COLO829 (cell line): ENCODE data around the gene MDH1.

Source experiments
- DNase-seq: peaks from one replicate; pipeline ENCODE4 v3.0.0; 2012; ENCODE audit warnings: low spot score

The MDH1 gene

DNA sequence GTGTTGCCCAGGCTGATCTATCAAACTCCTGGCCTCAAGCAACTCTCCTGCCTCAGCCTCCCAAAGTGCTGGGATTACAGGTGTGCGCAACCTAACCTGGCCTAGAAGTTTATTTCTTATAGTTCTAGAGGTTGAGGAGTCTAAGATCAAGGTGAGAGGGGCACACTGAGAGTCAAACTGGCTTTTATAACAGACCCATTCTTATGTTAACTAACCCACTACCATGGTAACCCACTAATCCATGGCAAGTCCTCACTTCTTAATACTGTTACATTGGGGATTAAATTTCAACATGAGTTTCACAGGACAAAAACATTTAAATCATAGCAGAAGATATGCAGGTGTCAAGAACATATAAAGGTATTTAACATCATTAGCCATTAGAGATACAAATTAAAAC lies 50.6 kb downstream of the MDH1 start:
- DNase-seq, result no peak

DNA sequence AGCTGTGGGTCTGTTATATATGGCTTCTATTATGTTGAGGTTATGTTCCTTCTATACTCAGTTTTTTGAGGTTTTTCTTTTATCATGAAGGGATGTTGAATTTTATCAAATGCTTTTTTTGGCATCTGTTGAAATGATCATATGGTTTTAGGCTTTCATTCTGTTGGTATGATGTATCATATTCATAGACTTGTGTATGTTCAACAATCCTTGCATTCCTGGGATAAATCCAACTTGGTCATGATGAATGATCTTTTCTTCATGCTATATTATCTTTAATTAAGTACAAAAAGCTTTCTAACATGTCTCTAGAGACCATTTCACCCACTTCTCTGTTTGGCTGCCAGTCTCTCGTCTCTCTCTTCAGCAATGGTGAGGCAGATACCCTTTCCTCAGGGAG lies 54.2 kb downstream of the MDH1 start:
- no peak for DNase-seq

DNA sequence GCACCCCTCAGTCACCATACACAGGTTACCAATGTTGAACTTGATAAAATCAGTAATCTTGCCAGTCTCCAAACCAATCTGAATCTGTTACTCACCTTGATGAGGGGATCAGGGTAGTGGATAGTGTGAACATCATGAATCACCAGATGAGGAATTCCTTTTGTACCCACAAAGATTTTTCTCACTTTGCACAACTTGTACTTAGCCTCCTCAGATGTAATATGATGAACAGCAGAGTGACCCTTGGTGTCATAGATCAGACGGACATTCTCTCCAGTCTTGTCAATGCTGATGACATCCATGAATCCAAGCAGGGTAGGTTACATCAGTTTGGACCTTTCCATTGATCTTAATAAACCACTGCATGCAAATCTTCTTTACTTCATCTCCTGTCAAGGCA lies 54.7 kb downstream of the MDH1 start:
- DNase-seq, result no peak

DNA sequence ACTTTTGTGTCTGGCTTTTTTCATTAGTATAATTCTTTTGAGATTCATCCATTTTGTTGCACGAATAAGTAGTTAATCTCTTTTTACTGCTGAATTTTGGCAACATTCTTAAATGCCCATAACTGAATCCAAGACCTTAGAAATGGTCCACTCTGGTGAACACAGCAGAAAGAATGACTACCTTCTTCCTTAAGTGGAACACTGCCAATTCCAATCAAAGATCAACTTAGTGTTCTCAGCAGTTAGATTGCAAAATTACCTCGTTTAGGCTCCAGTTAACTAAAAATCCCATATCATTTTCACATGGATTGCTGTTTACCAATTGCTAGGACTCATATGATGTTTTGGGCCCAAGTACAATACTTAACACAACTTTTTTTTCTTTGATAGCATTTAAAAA lies 59.9 kb downstream of the MDH1 start:
- no peak for DNase-seq

DNA sequence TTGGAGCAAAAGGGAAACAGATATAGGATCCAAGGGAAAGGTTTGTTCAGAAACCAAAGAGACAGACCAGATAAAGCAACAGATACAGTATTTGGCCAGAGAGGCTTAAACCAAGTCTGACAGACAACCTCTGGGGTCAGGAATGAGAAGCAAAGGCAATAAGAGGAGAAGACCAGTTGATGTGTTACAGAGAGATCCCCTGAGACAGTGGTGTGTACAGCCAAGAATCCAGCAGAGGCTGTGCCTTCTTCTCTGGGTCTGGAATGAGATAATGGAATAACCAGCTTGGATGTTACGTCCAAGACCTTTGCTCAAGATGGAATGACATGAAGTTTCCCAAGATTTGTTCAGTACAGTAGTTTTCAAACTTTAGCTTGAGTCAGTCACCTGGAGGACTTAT lies 61.1 kb downstream of the MDH1 start:
- no peak for DNase-seq

DNA sequence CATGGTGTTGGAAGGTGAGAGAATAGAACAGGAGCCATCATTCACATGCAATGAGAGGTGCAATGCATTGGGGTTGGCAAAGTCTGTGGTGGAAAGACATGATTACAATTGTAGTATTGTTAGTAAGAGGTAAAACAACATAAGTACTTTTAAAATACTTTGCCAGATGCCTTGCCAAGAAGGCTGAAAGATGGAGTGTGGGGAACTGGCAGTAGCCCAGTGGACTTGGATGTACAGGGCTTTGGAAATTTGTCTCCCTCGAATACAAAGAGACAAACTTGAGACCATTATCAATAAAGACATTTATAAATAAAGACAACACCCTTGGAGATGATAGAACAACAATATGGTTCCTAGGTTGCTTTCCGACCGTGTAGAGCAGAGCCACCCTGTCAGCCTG lies 62.0 kb downstream of the MDH1 start:
- DNase-seq, result no peak

DNA sequence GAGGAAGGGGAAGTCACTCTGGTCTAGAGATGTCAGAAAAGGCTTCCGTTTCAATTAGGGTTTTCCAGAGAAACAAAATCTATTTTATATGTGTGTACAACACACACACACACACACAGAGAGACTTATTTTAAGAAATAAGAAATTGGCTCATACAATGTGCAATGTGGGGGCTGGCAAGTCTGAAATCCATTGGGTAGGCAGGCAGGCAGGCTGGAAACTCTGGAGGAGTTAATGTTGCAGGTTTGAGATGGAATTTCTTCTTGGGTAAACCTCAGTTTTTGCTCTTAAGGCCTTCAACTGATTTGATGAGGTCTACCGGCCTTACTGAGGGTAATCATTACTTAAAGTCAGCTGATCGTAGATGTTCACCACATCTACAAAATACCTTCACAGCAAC lies 62.6 kb downstream of the MDH1 start:
- DNase-seq, result no peak

DNA sequence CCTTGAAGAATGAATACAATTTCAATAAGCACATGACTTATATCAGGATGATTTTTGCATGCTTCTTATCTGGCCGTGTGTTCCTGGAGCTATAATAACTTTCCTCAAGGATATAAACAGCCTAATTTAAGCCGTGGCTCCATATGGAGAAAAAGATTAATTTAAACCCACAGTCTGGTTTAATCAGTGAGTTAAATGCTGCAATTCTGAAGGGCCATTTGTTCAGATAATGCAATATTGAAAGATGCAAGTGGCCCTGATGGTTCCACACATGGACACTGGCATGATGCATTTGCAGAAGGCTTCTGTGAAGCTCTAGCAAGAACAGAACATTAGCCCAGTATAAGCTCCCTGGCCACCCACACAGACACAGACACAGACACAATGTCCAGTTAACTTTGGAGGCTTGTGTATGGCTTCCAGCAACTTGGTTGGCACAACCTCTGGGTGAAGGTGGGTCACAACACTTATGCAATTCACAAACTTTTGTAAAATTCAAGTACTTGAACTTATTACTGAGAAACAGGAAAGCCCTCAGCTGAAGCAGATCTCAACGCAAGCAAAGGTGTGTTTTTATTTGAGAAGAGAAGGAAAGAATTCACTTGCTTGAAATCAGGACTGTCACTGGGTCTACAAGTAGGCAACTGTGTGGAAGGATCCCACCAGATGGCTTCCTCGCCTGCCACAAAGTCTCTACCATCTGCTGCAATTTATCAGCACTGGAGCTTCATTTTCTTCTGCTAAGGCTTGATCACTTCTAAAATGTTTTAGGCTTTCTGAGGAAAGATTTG lies 63.3 kb downstream of the MDH1 start:
- DNase-seq, result no peak

DNA sequence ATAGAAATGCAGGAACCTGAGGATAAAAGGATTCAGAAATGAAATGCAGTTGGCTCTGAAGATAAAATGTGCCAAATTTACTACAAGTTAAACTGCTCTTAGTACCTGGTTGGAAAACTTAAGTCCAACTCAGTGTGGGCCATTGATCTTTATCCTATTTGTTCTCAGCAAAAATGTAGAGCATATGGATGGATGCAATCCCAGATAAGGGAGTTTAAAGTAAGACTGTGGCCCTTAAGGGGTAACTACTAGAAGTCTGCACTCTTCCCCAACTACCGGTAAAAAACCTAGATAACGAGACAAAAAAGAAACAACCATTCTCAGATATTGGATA lies 63.9 kb downstream of the MDH1 start:
- no peak for DNase-seq

DNA sequence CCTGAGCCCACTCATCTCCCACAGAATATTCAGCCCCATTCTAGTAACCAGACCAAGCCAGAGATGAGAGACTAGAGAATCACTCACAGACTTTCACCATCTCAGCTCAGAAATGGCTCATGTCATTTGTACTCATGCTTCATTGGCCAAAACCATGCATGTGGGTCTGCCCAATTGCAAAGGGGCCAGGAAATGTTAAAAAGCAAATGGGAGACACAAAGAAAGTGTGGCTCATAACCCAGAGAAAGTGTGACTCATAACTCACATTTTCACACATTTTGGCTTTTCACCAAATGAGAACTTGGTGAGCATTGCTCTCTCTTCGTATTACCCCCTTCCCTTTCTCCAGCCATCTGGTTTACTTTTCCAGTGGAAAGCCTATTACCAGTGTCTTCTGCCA lies 66.2 kb downstream of the MDH1 start:
- DNase-seq, result no peak
